ENCODE measurements around the gene SEC14L5.

Gene SEC14L5

GRCh38 chr16:4935241-4935855 is 22.8 kb upstream of the SEC14L5 start:
- H3K4me3 ChIP-seq (ENCODE audit: low read depth, low read length): no peak overlapping the region
- CTCF ChIA-PET: interaction anchor here (0.9 kb wide), 1 partner anchor 21 kb away, joined by 3 read pairs; no protein-coding TSS in a partner anchor
- POLR2A ChIA-PET: no interaction called here
- no peak for DNase-seq (ENCODE audit: low read depth, low spot score)
- TF ChIP-seq CTCF (IDR thresholded peaks at IDR 0.05; ENCODE audit: insufficient read depth, low read length, missing control alignments): no peak

- CTCF ChIA-PET: interaction anchor here (1.3 kb wide), 1 partner anchor 18 kb away, joined by 3 read pairs; no protein-coding TSS in a partner anchor
- no peak for DNase-seq (ENCODE audit: low read depth, low spot score)
- POLR2A ChIA-PET: no interaction called here
- peak overlapping the region; percentile 40 for H3K4me3 ChIP-seq (ENCODE audit: low read depth, low read length)
- TF ChIP-seq CTCF (IDR thresholded peaks at IDR 0.05; ENCODE audit: insufficient read depth, low read length, missing control alignments): no peak
Measured at GRCh38 chr16:4936181-4936990, 21.7 kb upstream of the SEC14L5 start.

GRCh38 chr16:4936991-4937781 is 20.9 kb upstream of the SEC14L5 start, which contains the start of gene PPL:
Gene PPL, minus strand, starts transcription at chr16:4937148. Its CDS starts 103 bp downstream, at chr16:4937045.
- ChIA-PET CTCF (interaction anchor here (1.3 kb wide), 1 partner anchor 19 kb away, joined by 3 read pairs; no protein-coding TSS in a partner anchor), POLR2A (no interaction called here)
- TF ChIP-seq CTCF (IDR thresholded peaks at IDR 0.05; ENCODE audit: insufficient read depth, low read length, missing control alignments): no peak
- no peak for DNase-seq (ENCODE audit: low read depth, low spot score)
- peak within 1 kb of the TSS; percentile 40 for H3K4me3 ChIP-seq (ENCODE audit: low read depth, low read length)

GRCh38 chr16:4937782-4938682 is 20.1 kb upstream of the SEC14L5 start:
- TF ChIP-seq CTCF (IDR thresholded peaks at IDR 0.05; ENCODE audit: insufficient read depth, low read length, missing control alignments): no peak
- DNase-seq (ENCODE audit: low read depth, low spot score): no peak
- ChIA-PET POLR2A (no interaction called here), CTCF (interaction anchor here (1.0 kb wide), 1 partner anchor 18 kb away, joined by 4 read pairs; no protein-coding TSS in a partner anchor)
- no peak overlapping the region for H3K4me3 ChIP-seq (ENCODE audit: low read depth, low read length)

GRCh38 chr16:4938683-4939030 is 19.5 kb upstream of the SEC14L5 start:
- ChIA-PET CTCF (interaction anchor here (0.6 to 1.2 kb wide), 3 partner anchors 17 to 20 kb away, joined by 3 to 4 read pairs (median 4); no protein-coding TSS in a partner anchor), POLR2A (interaction anchor here (0.7 kb wide), 1 partner anchor 28 kb away, joined by 5 read pairs; no protein-coding TSS in a partner anchor)
- no peak for DNase-seq (ENCODE audit: low read depth, low spot score)
- no peak overlapping the region for H3K4me3 ChIP-seq (ENCODE audit: low read depth, low read length)
- TF ChIP-seq CTCF (IDR thresholded peaks at IDR 0.05; ENCODE audit: insufficient read depth, low read length, missing control alignments): no peak

Measured in AG04449 (cell line).